Activated naive CD4-positive, alpha-beta T cell treated with anti-CD3 and anti-CD28 coated beads for 36 hours (primary cell): ENCODE results near the gene RPGRIP1. TPM values are rescaled to one million over a fixed set of nuclear protein-coding genes. Genes with fewer than 3 reads are reported as not detected.
"Not testable (repeated sequence)": the region's sequence is repeated elsewhere in the genome, so short reads cannot be mapped to it uniquely, and the experiment has no call there.

ENCODE experiments used
- CTCF ChIA-PET: fragments of 350-600 bp; sonication (Branson Sonifier 250); formaldehyde crosslinking; loops from one replicate; lab custom pipeline; 2021; ENCODE audit warnings: antibody characterized with exemption; lab: Charles Lee
- DNase-seq: peaks from one replicate; pipeline ENCODE4 v3.0.0-alpha.2; 2020
- H3K27ac Mint-ChIP-seq: one replicate; pipeline ENCODE4 v1.8.0; 2021; ENCODE audit warnings: mild to moderate bottlenecking, mixed read lengths
- H3K27me3 Mint-ChIP-seq: one replicate; pipeline ENCODE4 v1.8.0; 2021; ENCODE audit warnings: low read depth, mixed read lengths
- H3K36me3 Mint-ChIP-seq: one replicate; pipeline ENCODE4 v1.8.0; 2021; ENCODE audit warnings: low read depth, mixed read lengths
- H3K4me1 Mint-ChIP-seq: one replicate; pipeline ENCODE4 v1.8.0; 2021; ENCODE audit warnings: low read depth, mixed read lengths
- H3K4me3 Mint-ChIP-seq: one replicate; pipeline ENCODE4 v1.8.0; 2021; ENCODE audit warnings: mild to moderate bottlenecking, moderate library complexity, mixed read lengths
- H3K9me3 Mint-ChIP-seq: one replicate; pipeline ENCODE4 v1.8.0; 2021; ENCODE audit warnings: mixed read lengths
- intact Hi-C: fragments of 100-400 bp; cut with micrococcal nuclease; formaldehyde crosslinking; loops from one replicate; pipeline ENCODE4 v1.15.1; 2023
- total RNA-seq, 2 experiments: library from RNA; stranded (reverse); gene quantifications; one replicate each; pipeline ENCODE4 v1.2.3, GENCODE V29; 2021

The RPGRIP1 gene
- total RNA-seq, 2 experiments from 2014 or later, result not detected

GRCh38 chr14:21263284-21264024 is 16.4 kb upstream of the RPGRIP1 start:
- CTCF ChIA-PET, result no interaction called here
- intact Hi-C loops, result loop anchor here (1.0 to 2.0 kb wide), 4 partner anchors 45 to 863 kb away; partner anchors contain the start of gene CHD8
- no peak for DNase-seq
- H3K4me1 Mint-ChIP-seq, result peaks cover 72% of the 10 kb centered on the region
- peak overlapping the region; percentile 100 for H3K27ac Mint-ChIP-seq
- no peaks in the 10 kb centered on the region for H3K27me3 Mint-ChIP-seq
- H3K4me3 Mint-ChIP-seq, result peak overlapping the region; percentile 100
- peaks cover 90% of the 10 kb centered on the region for H3K36me3 Mint-ChIP-seq
- H3K9me3 Mint-ChIP-seq, result no peaks in the 10 kb centered on the region

DNA sequence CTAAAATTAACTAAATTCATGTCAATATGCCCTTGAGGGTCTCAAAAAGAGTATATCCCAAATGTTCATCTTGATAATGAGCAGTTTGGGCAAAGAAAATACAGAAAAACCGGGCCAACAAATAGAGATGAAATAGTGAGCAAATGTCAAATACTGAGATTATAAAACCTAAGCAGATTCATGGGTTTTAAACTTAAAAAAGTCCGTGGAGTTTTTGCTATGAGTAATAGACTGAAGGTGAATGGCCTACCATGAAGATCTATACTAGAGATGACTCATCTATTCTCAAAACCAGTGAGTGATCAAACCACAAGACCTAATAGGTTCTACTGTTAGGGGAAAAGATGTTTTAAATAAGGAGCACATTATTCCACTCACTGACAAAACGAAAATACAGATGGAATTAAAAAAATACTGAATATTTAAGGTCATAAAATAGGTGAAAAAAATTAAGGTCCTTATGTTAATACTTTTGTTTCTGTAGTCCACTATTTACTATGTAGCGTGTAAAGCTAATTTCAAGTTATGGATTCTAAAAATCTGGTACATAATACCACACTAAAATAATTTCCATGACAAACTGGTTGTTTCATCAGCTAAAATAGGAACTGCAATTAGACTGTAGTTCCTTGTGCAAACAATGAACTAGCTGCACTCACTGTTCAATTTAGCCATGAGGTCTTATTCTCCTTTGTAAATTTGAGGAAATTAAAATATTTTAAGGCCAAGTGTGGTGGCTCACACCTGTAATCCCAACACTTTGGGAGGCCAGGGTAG is 15.7 kb upstream of the RPGRIP1 start:
- no peaks in the 10 kb centered on the region for H3K27me3 Mint-ChIP-seq
- H3K4me3 Mint-ChIP-seq, result peak overlapping the region; percentile 100
- no peaks in the 10 kb centered on the region for H3K9me3 Mint-ChIP-seq
- peaks cover 64% of the 10 kb centered on the region for H3K4me1 Mint-ChIP-seq
- peaks cover 88% of the 10 kb centered on the region for H3K36me3 Mint-ChIP-seq
- CTCF ChIA-PET, result interaction anchor here (0.7 to 2.2 kb wide), 3 partner anchors 8 to 47 kb away, joined by 3 to 8 read pairs (median 4); no protein-coding TSS in a partner anchor
- no peak for DNase-seq
- H3K27ac Mint-ChIP-seq, result peak overlapping the region; percentile 100
- intact Hi-C loops, result loop anchor here (1.0 to 2.0 kb wide), 4 partner anchors 44 to 863 kb away; partner anchors contain the start of gene CHD8

- CTCF ChIA-PET, result interaction anchor here (0.6 kb wide), 1 partner anchor 162 kb away, joined by 3 read pairs; no protein-coding TSS in a partner anchor
- Mint-ChIP-seq H3K9me3 (no peaks in the 10 kb centered on the region), H3K4me1 (peaks cover 44% of the 10 kb centered on the region), H3K27ac (peak overlapping the region; percentile 100), H3K4me3 (peak overlapping the region; percentile 100), H3K36me3 (peaks cover 65% of the 10 kb centered on the region), H3K27me3 (no peaks in the 10 kb centered on the region)
- intact Hi-C loops, result loop anchor here (5.0 kb wide), 4 partner anchors 805 to 1740 kb away; partner anchors contain the start of genes LRP10 and PIP4P1
- DNase-seq, result no peak
Measured at GRCh38 chr14:21267431-21267845, 12.4 kb upstream of the RPGRIP1 start.

- CTCF ChIA-PET, result interaction anchor here (1.3 kb wide), 1 partner anchor 115 kb away, joined by 4 read pairs; no protein-coding TSS in a partner anchor
- intact Hi-C loops, result loop anchor here (2.0 to 5.0 kb wide), 5 partner anchors 585 to 1739 kb away; partner anchors contain the start of genes LRP10 and PIP4P1
- Mint-ChIP-seq H3K4me3 (peak overlapping the region; percentile 100), H3K4me1 (peaks cover 39% of the 10 kb centered on the region), H3K9me3 (no peaks in the 10 kb centered on the region), H3K36me3 (peaks cover 59% of the 10 kb centered on the region), H3K27ac (peak overlapping the region; percentile 100), H3K27me3 (no peaks in the 10 kb centered on the region)
- no peak for DNase-seq
Measured at GRCh38 chr14:21267886-21268616, 11.8 kb upstream of the RPGRIP1 start.

DNA sequence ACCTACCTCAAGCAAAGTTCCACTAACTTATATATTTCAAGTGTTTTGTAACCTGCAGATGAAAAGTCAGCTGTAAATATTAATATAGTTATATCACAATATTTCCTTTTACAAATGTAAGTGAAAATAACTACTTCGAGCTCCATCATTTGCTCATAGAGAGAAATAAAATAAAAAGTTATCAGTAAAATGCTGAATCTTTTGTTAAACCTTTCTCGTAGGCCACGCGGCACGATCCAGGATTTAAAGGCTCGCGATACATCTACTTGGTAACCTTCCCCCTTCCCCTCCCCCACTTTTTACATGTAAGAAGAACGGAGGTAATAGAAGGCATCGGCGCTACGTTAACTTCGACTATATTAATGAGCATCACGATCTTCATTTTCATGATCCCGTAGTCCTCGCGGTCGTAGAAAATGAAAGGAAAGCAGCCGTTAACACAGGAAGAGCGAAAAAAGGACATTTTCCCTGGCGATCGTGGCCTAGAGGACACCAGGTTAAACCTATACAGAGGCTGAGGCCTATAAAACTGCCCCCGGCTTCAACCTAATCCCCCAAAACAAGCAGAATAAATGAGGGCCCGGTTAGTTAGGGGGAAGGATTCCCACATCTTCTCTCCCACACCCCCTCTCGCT is 11.1 kb upstream of the RPGRIP1 start:
- intact Hi-C loops, result loop anchor here (1.0 to 5.0 kb wide), 14 partner anchors 40 to 1739 kb away; partner anchors contain the start of genes CHD8, DAD1, LRP10 and METTL3
- H3K27me3 Mint-ChIP-seq, result no peaks in the 10 kb centered on the region
- H3K27ac Mint-ChIP-seq, result peak overlapping the region; percentile 100
- peak; percentile 50 for DNase-seq
- CTCF ChIA-PET, result interaction anchor here (1.3 kb wide), 1 partner anchor 114 kb away, joined by 4 read pairs; no protein-coding TSS in a partner anchor
- H3K9me3 Mint-ChIP-seq, result no peaks in the 10 kb centered on the region
- H3K36me3 Mint-ChIP-seq, result peaks cover 52% of the 10 kb centered on the region
- peak overlapping the region; percentile 100 for H3K4me3 Mint-ChIP-seq
- H3K4me1 Mint-ChIP-seq, result peaks cover 33% of the 10 kb centered on the region

GRCh38 chr14:21269252-21270046 is 10.4 kb upstream of the RPGRIP1 start, which contains the start of gene HNRNPC:
Gene HNRNPC (minus strand): TSS chr14:21269442. CDS start chr14:21234193, 35,249 bp downstream.
- Mint-ChIP-seq H3K4me3 (peak within 1 kb of the TSS; percentile 100), H3K36me3 (peaks cover 45% of the 10 kb centered on the region), H3K27ac (peak within 1 kb of the TSS; percentile 100), H3K4me1 (peaks cover 25% of the 10 kb centered on the region), H3K27me3 (no peaks in the 10 kb centered on the region), H3K9me3 (no peaks in the 10 kb centered on the region)
- CTCF ChIA-PET, result interaction anchor here (1.3 kb wide), 1 partner anchor 113 kb away, joined by 4 read pairs; no protein-coding TSS in a partner anchor
- peak; percentile 100 for DNase-seq
- intact Hi-C loops, result loop anchor here (1.0 to 5.0 kb wide), 14 partner anchors 39 to 1738 kb away; partner anchors contain the start of genes CHD8, DAD1, LRP10 and METTL3

DNA sequence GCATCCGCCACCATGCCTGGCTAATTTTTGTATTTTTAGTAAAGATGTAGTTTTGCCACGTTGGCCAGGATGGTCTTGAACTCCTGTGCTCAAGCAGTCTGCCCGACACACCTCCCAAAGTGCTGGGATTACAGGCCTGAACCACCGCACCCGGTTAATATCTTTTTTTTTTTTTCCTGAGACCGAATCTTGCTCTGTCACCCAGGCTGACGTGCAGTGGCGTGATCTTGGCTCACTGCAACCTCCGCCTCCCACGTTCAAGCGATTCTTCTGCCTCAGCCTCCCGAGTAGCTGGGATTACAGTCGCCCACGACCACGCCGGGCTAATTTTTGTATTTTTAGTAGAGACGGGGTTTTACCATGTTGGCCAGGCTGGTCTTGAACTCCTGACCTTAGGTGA is 7.2 kb upstream of the RPGRIP1 start:
- H3K27ac Mint-ChIP-seq, intact Hi-C loops, CTCF ChIA-PET, H3K4me1 Mint-ChIP-seq, DNase-seq, H3K4me3 Mint-ChIP-seq, H3K9me3 Mint-ChIP-seq, H3K27me3 Mint-ChIP-seq: not testable (repeated sequence)
- peaks cover 15% of the 10 kb centered on the region for H3K36me3 Mint-ChIP-seq

DNA sequence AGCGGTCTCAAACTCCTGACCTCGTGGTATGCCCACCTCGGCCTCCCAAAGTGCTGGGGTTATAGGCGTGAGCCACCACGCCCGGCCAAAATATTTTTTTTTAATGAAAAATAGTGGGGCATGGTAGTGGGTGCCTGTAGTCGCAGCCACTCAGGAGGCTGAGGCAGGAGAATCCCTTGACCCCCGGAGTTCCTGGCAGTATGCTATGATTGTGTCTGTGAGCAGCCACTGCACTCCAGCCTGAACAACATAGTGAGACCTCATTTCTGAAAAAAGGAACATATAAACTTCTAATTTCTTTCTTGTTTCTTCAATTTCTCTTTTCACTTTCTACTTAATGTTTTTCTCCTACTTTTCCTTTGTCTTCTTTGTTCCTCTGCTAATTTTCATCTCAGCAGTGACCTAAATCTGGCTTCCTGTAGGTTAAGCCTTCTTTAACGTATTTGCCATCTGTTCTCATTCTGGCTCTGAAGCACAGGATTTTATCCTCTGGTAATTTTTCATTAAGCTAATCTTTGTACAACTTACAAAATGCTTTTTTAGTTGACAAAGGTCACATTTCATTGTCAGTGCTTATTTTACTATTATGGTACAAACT is 4.5 kb upstream of the RPGRIP1 start:
- intact Hi-C loops, result no loop called here
- no peak overlapping the region for H3K4me3 Mint-ChIP-seq
- H3K36me3 Mint-ChIP-seq, result no peaks in the 10 kb centered on the region
- CTCF ChIA-PET, result interaction anchor here (0.7 kb wide), 1 partner anchor 397 kb away, joined by 4 read pairs; no protein-coding TSS in a partner anchor
- no peaks in the 10 kb centered on the region for H3K9me3 Mint-ChIP-seq
- peaks cover 5% of the 10 kb centered on the region for H3K4me1 Mint-ChIP-seq
- H3K27ac Mint-ChIP-seq, result no peak overlapping the region
- no peak for DNase-seq
- no peaks in the 10 kb centered on the region for H3K27me3 Mint-ChIP-seq

DNA sequence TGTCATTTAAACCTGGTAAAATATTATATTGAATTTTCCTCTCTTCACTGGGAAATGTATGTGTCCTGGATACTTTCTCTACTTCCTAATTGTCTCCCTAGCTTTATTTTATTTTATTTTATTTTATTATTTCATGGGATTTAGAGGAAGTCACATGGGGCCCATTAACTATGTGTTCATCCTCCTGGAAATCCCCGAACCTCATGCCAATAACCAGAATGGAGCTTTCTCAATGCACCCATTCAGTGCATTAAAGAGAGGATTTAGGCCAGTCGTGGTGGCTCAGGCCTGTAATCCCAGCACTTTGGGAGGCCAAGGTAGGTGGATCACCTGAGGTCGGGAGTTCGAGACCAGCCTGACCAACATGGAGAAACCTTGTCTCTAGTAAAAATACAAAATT is 1.3 kb upstream of the RPGRIP1 start:
- intact Hi-C loops, result no loop called here
- no peaks in the 10 kb centered on the region for H3K27me3 Mint-ChIP-seq
- H3K4me1 Mint-ChIP-seq, result peaks cover 4% of the 10 kb centered on the region
- H3K9me3 Mint-ChIP-seq, result no peaks in the 10 kb centered on the region
- H3K27ac Mint-ChIP-seq, result no peak overlapping the region
- H3K36me3 Mint-ChIP-seq, result no peaks in the 10 kb centered on the region
- no peak overlapping the region for H3K4me3 Mint-ChIP-seq
- CTCF ChIA-PET, result interaction anchor here (0.6 to 0.8 kb wide), 3 partner anchors 31 to 445 kb away, joined by 3 to 6 read pairs (median 3); no protein-coding TSS in a partner anchor
- DNase-seq, result no peak

GRCh38 chr14:21281917-21282316 is 2.0 kb downstream of the RPGRIP1 start:
- H3K36me3 Mint-ChIP-seq, H3K4me1 Mint-ChIP-seq, DNase-seq, CTCF ChIA-PET, H3K9me3 Mint-ChIP-seq, H3K4me3 Mint-ChIP-seq, H3K27ac Mint-ChIP-seq, H3K27me3 Mint-ChIP-seq, intact Hi-C loops: not testable (repeated sequence)
